MM.1S (cell line): Measurements from ENCODE around the gene HS1BP3.

Source experiments
- CTCF ChIP-seq: fragments of 300-600 bp; sonication (generic); IDR thresholded peaks from 2 replicates; pipeline ENCODE4 v1.5.1; 2016; ENCODE audit warnings: antibody characterized with exemption, low read length, mixed read lengths
- EZH2 ChIP-seq: fragments of 300-600 bp; sonication (generic); optimal IDR thresholded peaks from 2 replicates; pipeline ENCODE3; 2017; ENCODE audit warnings: low read depth, mild to moderate bottlenecking, antibody characterized with exemption, low read length, mixed read lengths
- EZH2phosphoT487 ChIP-seq: fragments of 300-600 bp; sonication (generic); IDR thresholded peaks from 2 replicates; pipeline ENCODE4 v1.6.1; 2018; ENCODE audit warnings: antibody characterized with exemption, low read length

GRCh38 chr2:20660506-20661420 lies 9.9 kb upstream of the HS1BP3 start:
- no peak for TF ChIP-seq CTCF
- TF ChIP-seq EZH2 = no peak
- no peak for TF ChIP-seq EZH2phosphoT487
